Right atrium auricular region (tissue), 2 donors: ENCODE results near the gene OPRL1. TPM values are rescaled to one million over a fixed set of nuclear protein-coding genes. Genes with fewer than 3 reads are reported as not detected.
A peak's percentile ranks its signal among the peaks of the same experiment; 100 is the strongest.

ENCODE experiments used
- DNase-seq: peaks from one replicate; pipeline ENCODE4 v3.0.0-alpha.2; 2019; ENCODE audit warnings: low spot score
- H3K27ac ChIP-seq, 2 donors: fragments of 200-600 bp; sonication (generic); 1 replicate in 1 of 2; 2 replicates in 1 of 2; pipeline ENCODE4 v1.5.1; 2016 to 2019
- H3K27me3 ChIP-seq, 2 donors: fragments of 200-600 bp; sonication (generic); one replicate each; pipeline versions ENCODE4 v1.5.1 to v1.6.0; 2017 to 2019
- H3K36me3 ChIP-seq: fragments of 200-600 bp; sonication (generic); one replicate; pipeline ENCODE4 v1.5.1; 2016
- H3K4me1 ChIP-seq, 2 donors: fragments of 200-600 bp; sonication (generic); one replicate each; pipeline versions ENCODE4 v1.5.1 to v1.6.0; 2017 to 2019
- H3K4me3 ChIP-seq, 2 donors: fragments of 200-600 bp; sonication (generic); 1 replicate in 1 of 2; 2 replicates in 1 of 2; pipeline ENCODE4 v1.5.1; 2017 to 2019; ENCODE audit warnings: mild to moderate bottlenecking in 1 of 2, moderate library complexity in 1 of 2
- H3K9me3 ChIP-seq, 2 donors: fragments of 200-600 bp; sonication (generic); one replicate each; pipeline ENCODE4 v1.5.1; 2019
- total RNA-seq, 2 donors: library from RNA; depleted of rRNA; stranded (reverse); fragments of >200 nt; gene quantifications; one replicate each; pipeline ENCODE4 v1.1.0, GENCODE V29; 2016
- TF ChIP-seq, protein P1 (sequence below), 2 donors: fragments of 200-600 bp; sonication (generic); IDR thresholded peaks; one replicate each; pipeline ENCODE4 v1.5.1; 2019; ENCODE audit warnings: antibody characterized with exemption in 2 of 2

OPRL1 gene
- total RNA-seq, 2 donors from 2014 or later, result 0.75 to 1.4 TPM

GRCh38 chr20:64068386-64069208 is 11.3 kb upstream of the OPRL1 start:
- peaks cover 10% of the 10 kb centered on the region for H3K36me3 ChIP-seq
- TF ChIP-seq, protein P1, sequence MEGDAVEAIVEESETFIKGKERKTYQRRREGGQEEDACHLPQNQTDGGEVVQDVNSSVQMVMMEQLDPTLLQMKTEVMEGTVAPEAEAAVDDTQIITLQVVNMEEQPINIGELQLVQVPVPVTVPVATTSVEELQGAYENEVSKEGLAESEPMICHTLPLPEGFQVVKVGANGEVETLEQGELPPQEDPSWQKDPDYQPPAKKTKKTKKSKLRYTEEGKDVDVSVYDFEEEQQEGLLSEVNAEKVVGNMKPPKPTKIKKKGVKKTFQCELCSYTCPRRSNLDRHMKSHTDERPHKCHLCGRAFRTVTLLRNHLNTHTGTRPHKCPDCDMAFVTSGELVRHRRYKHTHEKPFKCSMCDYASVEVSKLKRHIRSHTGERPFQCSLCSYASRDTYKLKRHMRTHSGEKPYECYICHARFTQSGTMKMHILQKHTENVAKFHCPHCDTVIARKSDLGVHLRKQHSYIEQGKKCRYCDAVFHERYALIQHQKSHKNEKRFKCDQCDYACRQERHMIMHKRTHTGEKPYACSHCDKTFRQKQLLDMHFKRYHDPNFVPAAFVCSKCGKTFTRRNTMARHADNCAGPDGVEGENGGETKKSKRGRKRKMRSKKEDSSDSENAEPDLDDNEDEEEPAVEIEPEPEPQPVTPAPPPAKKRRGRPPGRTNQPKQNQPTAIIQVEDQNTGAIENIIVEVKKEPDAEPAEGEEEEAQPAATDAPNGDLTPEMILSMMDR (IDR thresholded peaks at IDR 0.05), result no peak
- H3K9me3 ChIP-seq, result no peaks in the 10 kb centered on the region
- H3K4me1 ChIP-seq, result peaks cover 0 to 21% of the 10 kb centered on the region in 2 donors
- no peak for DNase-seq
- no peak overlapping the region for H3K27ac ChIP-seq
- H3K27me3 ChIP-seq, result no peaks in the 10 kb centered on the region
- no peak overlapping the region for H3K4me3 ChIP-seq

DNA sequence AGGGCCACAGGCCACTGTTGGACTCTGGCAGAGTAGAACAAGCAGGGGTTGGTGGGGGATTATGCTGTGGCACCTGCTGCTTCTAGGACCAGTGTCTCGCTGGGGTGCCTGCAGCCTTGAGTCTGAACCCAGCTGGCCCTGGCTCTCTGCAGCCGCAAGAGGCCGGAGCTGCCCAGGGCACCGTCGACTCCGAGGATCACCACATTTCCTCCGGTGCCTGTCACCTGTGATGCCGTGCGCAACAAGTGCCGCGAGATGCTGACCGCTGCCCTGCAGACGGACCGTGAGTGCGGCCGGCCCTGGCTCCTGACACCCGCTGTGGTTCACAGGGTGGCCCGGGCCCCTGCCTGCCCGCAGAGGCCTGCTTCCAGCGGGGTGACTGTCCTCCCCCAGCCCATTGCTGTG is 10.7 kb upstream of the OPRL1 start:
- Histone ChIP-seq H3K36me3 (peaks cover 16% of the 10 kb centered on the region), H3K27ac (no peak overlapping the region), H3K4me1 (peaks cover 0 to 15% of the 10 kb centered on the region in 2 donors), H3K9me3 (no peaks in the 10 kb centered on the region), H3K27me3 (no peaks in the 10 kb centered on the region), H3K4me3 (no peak overlapping the region)
- TF ChIP-seq, protein P1 (IDR thresholded peaks at IDR 0.05), result no peak
- no peak for DNase-seq

DNA sequence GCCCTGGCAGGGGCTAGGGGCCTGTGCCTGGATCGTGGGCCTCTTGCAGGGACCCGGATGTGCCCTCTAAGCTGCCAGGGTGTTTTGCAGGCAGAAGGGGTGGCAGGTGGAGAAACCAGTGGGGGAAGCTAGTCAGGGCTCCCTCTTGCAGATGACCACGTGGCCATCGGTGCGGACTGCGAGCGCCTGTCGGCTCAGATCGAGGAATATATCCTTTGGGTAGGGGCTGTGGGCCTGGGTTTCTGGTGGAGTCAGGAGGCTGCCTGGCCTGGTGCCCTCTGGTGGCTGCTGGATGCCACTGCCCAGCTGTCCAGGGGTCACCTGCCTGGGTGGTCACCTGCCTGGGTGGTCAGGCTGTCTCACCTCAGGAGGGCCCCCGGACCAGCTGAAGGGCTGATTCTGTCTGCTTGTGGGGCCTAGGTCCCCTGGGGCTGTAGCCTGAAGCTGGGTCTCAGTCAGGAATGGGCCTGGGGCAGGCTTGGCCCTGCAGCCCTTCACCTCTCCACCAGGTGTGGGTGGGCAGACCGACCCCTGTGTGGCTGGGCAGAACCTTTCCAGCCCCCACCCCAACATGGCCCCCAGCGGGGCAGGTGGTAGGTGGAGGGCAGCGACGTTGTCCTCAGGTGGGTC is 10.2 kb upstream of the OPRL1 start:
- Histone ChIP-seq H3K27me3 (no peaks in the 10 kb centered on the region), H3K4me1 (peaks cover 0 to 10% of the 10 kb centered on the region in 2 donors), H3K9me3 (no peaks in the 10 kb centered on the region), H3K4me3 (no peak overlapping the region), H3K27ac (no peak overlapping the region), H3K36me3 (peaks cover 16% of the 10 kb centered on the region)
- TF ChIP-seq, protein P1 (IDR thresholded peaks at IDR 0.05), result peak; percentile 59 to 68
- DNase-seq, result no peak

- TF ChIP-seq, protein P1 (IDR thresholded peaks at IDR 0.05), result no peak
- DNase-seq, result no peak
- H3K36me3 ChIP-seq, result peaks cover 16% of the 10 kb centered on the region
These were observed 9.5 kb upstream of the OPRL1 start for GRCh38 chr20:64070244-64070993.

GRCh38 chr20:64071341-64072332 is 8.2 kb upstream of the OPRL1 start:
- Histone ChIP-seq H3K9me3 (no peaks in the 10 kb centered on the region), H3K27me3 (no peaks in the 10 kb centered on the region), H3K36me3 (peaks cover 16% of the 10 kb centered on the region), H3K4me3 (no peak overlapping the region), H3K27ac (no peak overlapping the region), H3K4me1 (no peaks in the 10 kb centered on the region)
- TF ChIP-seq, protein P1 (IDR thresholded peaks at IDR 0.05), result no peak
- no peak for DNase-seq

More at GRCh38 chr20:64070244-64070993, 9.5 kb upstream of the OPRL1 start:
- Histone ChIP-seq H3K27ac (no peak overlapping the region), H3K9me3 (no peaks in the 10 kb centered on the region), H3K27me3 (no peaks in the 10 kb centered on the region), H3K4me1 (peaks cover 0 to 3% of the 10 kb centered on the region in 2 donors), H3K4me3 (no peak overlapping the region)
